ENCODE data around the gene ZNF747. TPM values are rescaled to one million over a fixed set of nuclear protein-coding genes. Genes with fewer than 3 reads are reported as not detected.
A peak's percentile ranks its signal among the peaks of the same experiment; 100 is the strongest.

Gene ZNF747
- total and polyA plus RNA-seq, 3 experiments from 2014 or later = 8.4 to 17.0 (median 13.5) TPM

GRCh38 chr16:30503403-30504296 lies 31.0 kb downstream of the ZNF747 start:
- Histone ChIP-seq H3K9me3 (ENCODE audit: low read length) (no peaks in the 10 kb centered on the region), H3K27ac (ENCODE audit: low read depth, low read length) (no peak overlapping the region), H3K36me3 (ENCODE audit: insufficient read depth, low read length) (peaks cover 58% of the 10 kb centered on the region), H3K4me1 (ENCODE audit: insufficient read depth, low read length) (no peaks in the 10 kb centered on the region), H3K4me3 (ENCODE audit: low read length) (no peak overlapping the region), H3K27me3 (ENCODE audit: insufficient read depth, low read length, poor library complexity, severe bottlenecking) (no peaks in the 10 kb centered on the region)
- H3K27ac Mint-ChIP-seq = peak overlapping the region in 7 of 8 donors; percentile 48 to 91 (median 80)
- H3K4me3 Mint-ChIP-seq = no peak overlapping the region
- ChIA-PET CTCF (interaction anchor here (1.0 to 1.4 kb wide), 2 partner anchors 55 to 74 kb away, joined by 3 to 4 read pairs; partner anchors contain the start of genes DCTPP1 and ZNF764), POLR2A (interaction anchor here (0.6 to 0.9 kb wide), 2 partner anchors 28 to 85 kb away, joined by 10 read pairs; no protein-coding TSS in a partner anchor)
- H3K27me3 Mint-ChIP-seq = peaks cover 0 to 2% of the 10 kb centered on the region in 2 donors
- peaks cover 12 to 62% (median 17%) of the 10 kb centered on the region in 3 donors for H3K36me3 Mint-ChIP-seq
- no peak for DNase-seq
- no peaks in the 10 kb centered on the region for H3K9me3 Mint-ChIP-seq
- peaks cover 8 to 12% (median 8%) of the 10 kb centered on the region in 3 donors for H3K4me1 Mint-ChIP-seq

GRCh38 chr16:30499284-30499683 lies 35.4 kb downstream of the ZNF747 start:
- Histone ChIP-seq H3K4me3 (ENCODE audit: low read length) (no peak overlapping the region), H3K36me3 (ENCODE audit: insufficient read depth, low read length) (peaks cover 57% of the 10 kb centered on the region), H3K27ac (ENCODE audit: low read depth, low read length) (peak overlapping the region; percentile 51), H3K27me3 (ENCODE audit: insufficient read depth, low read length, poor library complexity, severe bottlenecking) (no peaks in the 10 kb centered on the region), H3K4me1 (ENCODE audit: insufficient read depth, low read length) (no peaks in the 10 kb centered on the region), H3K9me3 (ENCODE audit: low read length) (no peaks in the 10 kb centered on the region)
- Mint-ChIP-seq H3K4me3 (no peak overlapping the region), H3K9me3 (no peaks in the 10 kb centered on the region), H3K36me3 (peaks cover 13 to 65% (median 14%) of the 10 kb centered on the region in 3 donors), H3K4me1 (peaks cover 8 to 14% (median 12%) of the 10 kb centered on the region in 3 donors), H3K27ac (peak overlapping the region in 6 of 8 donors; percentile 23 to 51 (median 44)), H3K27me3 (peaks cover 0 to 2% of the 10 kb centered on the region in 2 donors)
- ChIA-PET CTCF (interaction anchor here (0.8 to 4.5 kb wide), 5 partner anchors 27 to 70 kb away, joined by 3 to 27 read pairs (median 5); partner anchors contain the start of genes DCTPP1 and ITGAL), POLR2A (interaction anchor here (0.9 to 1.3 kb wide), 2 partner anchors 17 to 23 kb away, joined by 3 read pairs; no protein-coding TSS in a partner anchor)
- DNase-seq = no peak

GRCh38 chr16:30494709-30495108 lies 39.9 kb downstream of the ZNF747 start:
- Mint-ChIP-seq H3K9me3 (no peaks in the 10 kb centered on the region), H3K4me1 (peaks cover 14 to 32% (median 20%) of the 10 kb centered on the region in 3 donors), H3K27me3 (no peaks in the 10 kb centered on the region), H3K36me3 (peaks cover 8 to 76% (median 14%) of the 10 kb centered on the region in 3 donors), H3K4me3 (no peak overlapping the region), H3K27ac (peak overlapping the region in 2 of 8 donors; percentile 7 to 69)
- no peak overlapping the region for H3K27ac ChIP-seq (ENCODE audit: low read depth, low read length)
- POLR2A ChIA-PET = interaction anchor here (0.6 to 3.7 kb wide), 5 partner anchors 12 to 54 kb away, joined by 3 to 13 read pairs (median 5); no protein-coding TSS in a partner anchor
- peaks cover 13% of the 10 kb centered on the region for H3K4me1 ChIP-seq (ENCODE audit: insufficient read depth, low read length)
- no peaks in the 10 kb centered on the region for H3K9me3 ChIP-seq (ENCODE audit: low read length)
- no peak for DNase-seq
- no peaks in the 10 kb centered on the region for H3K27me3 ChIP-seq (ENCODE audit: insufficient read depth, low read length, poor library complexity, severe bottlenecking)
- H3K36me3 ChIP-seq (ENCODE audit: insufficient read depth, low read length) = peaks cover 54% of the 10 kb centered on the region
- CTCF ChIA-PET = interaction anchor here (2.7 to 4.5 kb wide), 2 partner anchors 45 to 65 kb away, joined by 11 to 20 read pairs; partner anchors contain the start of gene DCTPP1
- H3K4me3 ChIP-seq (ENCODE audit: low read length) = no peak overlapping the region

- CTCF ChIA-PET = interaction anchor here (2.7 to 4.5 kb wide), 2 partner anchors 44 to 64 kb away, joined by 11 to 20 read pairs; partner anchors contain the start of gene DCTPP1
- peaks cover 57% of the 10 kb centered on the region for H3K36me3 ChIP-seq (ENCODE audit: insufficient read depth, low read length)
- H3K27ac ChIP-seq (ENCODE audit: low read depth, low read length) = no peak overlapping the region
- Mint-ChIP-seq H3K9me3 (no peaks in the 10 kb centered on the region), H3K4me1 (peaks cover 15 to 35% (median 26%) of the 10 kb centered on the region in 3 donors), H3K4me3 (no peak overlapping the region), H3K27me3 (no peaks in the 10 kb centered on the region), H3K27ac (no peak overlapping the region), H3K36me3 (peaks cover 8 to 78% (median 13%) of the 10 kb centered on the region in 3 donors)
- POLR2A ChIA-PET = interaction anchor here (0.5 to 3.7 kb wide), 3 partner anchors 17 to 88 kb away, joined by 3 to 13 read pairs (median 4); no protein-coding TSS in a partner anchor
- no peaks in the 10 kb centered on the region for H3K27me3 ChIP-seq (ENCODE audit: insufficient read depth, low read length, poor library complexity, severe bottlenecking)
- no peak for DNase-seq
- H3K4me3 ChIP-seq (ENCODE audit: low read length) = no peak overlapping the region
- H3K4me1 ChIP-seq (ENCODE audit: insufficient read depth, low read length) = peaks cover 13% of the 10 kb centered on the region
- H3K9me3 ChIP-seq (ENCODE audit: low read length) = no peaks in the 10 kb centered on the region
Measured at GRCh38 chr16:30493941-30494488, 40.6 kb downstream of the ZNF747 start.

- H3K27ac ChIP-seq (ENCODE audit: low read depth, low read length) = peak overlapping the region; percentile 44
Measured at GRCh38 chr16:30491744-30492308, 42.8 kb downstream of the ZNF747 start.

GRCh38 chr16:30491229-30491628 lies 43.4 kb downstream of the ZNF747 start:
- Mint-ChIP-seq H3K9me3 (peaks cover 0 to 1% (median 0%) of the 10 kb centered on the region in 5 donors), H3K27me3 (no peaks in the 10 kb centered on the region), H3K36me3 (peaks cover 12 to 81% (median 17%) of the 10 kb centered on the region in 3 donors), H3K27ac (peak overlapping the region in 6 of 8 donors; percentile 3 to 91 (median 70)), H3K4me1 (peaks cover 24 to 49% (median 33%) of the 10 kb centered on the region in 3 donors), H3K4me3 (peak overlapping the region in 1 of 7 donors; percentile 46)
- peaks cover 59% of the 10 kb centered on the region for H3K36me3 ChIP-seq (ENCODE audit: insufficient read depth, low read length)
- ChIA-PET POLR2A (interaction anchor here (0.6 to 2.0 kb wide), 11 partner anchors 10 to 61 kb away, joined by 3 to 16 read pairs (median 5); partner anchors contain the start of genes DCTPP1 and ITGAL), CTCF (interaction anchor here (1.0 to 4.5 kb wide), 8 partner anchors 8 to 81 kb away, joined by 3 to 20 read pairs (median 4); partner anchors contain the start of gene DCTPP1)
- H3K27ac ChIP-seq (ENCODE audit: low read depth, low read length) = peak overlapping the region; percentile 44
- DNase-seq = no peak
- H3K4me1 ChIP-seq (ENCODE audit: insufficient read depth, low read length) = peaks cover 13% of the 10 kb centered on the region
- H3K4me3 ChIP-seq (ENCODE audit: low read length) = no peak overlapping the region
- H3K27me3 ChIP-seq (ENCODE audit: insufficient read depth, low read length, poor library complexity, severe bottlenecking) = no peaks in the 10 kb centered on the region
- H3K9me3 ChIP-seq (ENCODE audit: low read length) = no peaks in the 10 kb centered on the region

More at GRCh38 chr16:30491744-30492308, 42.8 kb downstream of the ZNF747 start:
- Histone ChIP-seq H3K4me3 (ENCODE audit: low read length) (no peak overlapping the region), H3K9me3 (ENCODE audit: low read length) (no peaks in the 10 kb centered on the region), H3K27me3 (ENCODE audit: insufficient read depth, low read length, poor library complexity, severe bottlenecking) (no peaks in the 10 kb centered on the region), H3K36me3 (ENCODE audit: insufficient read depth, low read length) (peaks cover 61% of the 10 kb centered on the region), H3K4me1 (ENCODE audit: insufficient read depth, low read length) (peaks cover 13% of the 10 kb centered on the region)
- Mint-ChIP-seq H3K4me3 (peak overlapping the region in 2 of 7 donors; percentile 6 to 46), H3K27ac (peak overlapping the region in 5 of 8 donors; percentile 57 to 91 (median 68)), H3K9me3 (no peaks in the 10 kb centered on the region), H3K36me3 (peaks cover 12 to 79% (median 14%) of the 10 kb centered on the region in 3 donors), H3K4me1 (peaks cover 20 to 45% (median 28%) of the 10 kb centered on the region in 3 donors), H3K27me3 (no peaks in the 10 kb centered on the region)
- POLR2A ChIA-PET = interaction anchor here (0.6 to 2.0 kb wide), 7 partner anchors 9 to 58 kb away, joined by 3 to 16 read pairs (median 5); partner anchors contain the start of gene ITGAL
- CTCF ChIA-PET = interaction anchor here (1.1 to 4.5 kb wide), 8 partner anchors 9 to 62 kb away, joined by 3 to 20 read pairs (median 4); partner anchors contain the start of gene DCTPP1
- DNase-seq = peak in 3 of 5 donors; percentile 10 to 68 (median 28)

- Histone ChIP-seq H3K4me1 (ENCODE audit: insufficient read depth, low read length) (peaks cover 13% of the 10 kb centered on the region), H3K36me3 (ENCODE audit: insufficient read depth, low read length) (peaks cover 61% of the 10 kb centered on the region), H3K9me3 (ENCODE audit: low read length) (no peaks in the 10 kb centered on the region), H3K27ac (ENCODE audit: low read depth, low read length) (no peak overlapping the region), H3K27me3 (ENCODE audit: insufficient read depth, low read length, poor library complexity, severe bottlenecking) (no peaks in the 10 kb centered on the region), H3K4me3 (ENCODE audit: low read length) (no peak overlapping the region)
- peaks cover 27 to 54% (median 38%) of the 10 kb centered on the region in 3 donors for H3K4me1 Mint-ChIP-seq
- ChIA-PET POLR2A (interaction anchor here (0.5 to 2.0 kb wide), 6 partner anchors 17 to 71 kb away, joined by 3 to 9 read pairs (median 5); partner anchors contain the start of gene ITGAL), CTCF (interaction anchor here (0.7 to 2.3 kb wide), 3 partner anchors 15 to 80 kb away, joined by 3 to 16 read pairs (median 3); no protein-coding TSS in a partner anchor)
- peaks cover 12 to 83% (median 17%) of the 10 kb centered on the region in 3 donors for H3K36me3 Mint-ChIP-seq
- peaks cover 0 to 1% (median 0%) of the 10 kb centered on the region in 5 donors for H3K9me3 Mint-ChIP-seq
- peak overlapping the region in 7 of 8 donors; percentile 2 to 91 (median 52) for H3K27ac Mint-ChIP-seq
- DNase-seq = no peak
- no peak overlapping the region for H3K4me3 Mint-ChIP-seq
- no peaks in the 10 kb centered on the region for H3K27me3 Mint-ChIP-seq
Measured at GRCh38 chr16:30490210-30490609, 44.4 kb downstream of the ZNF747 start.

All from CD8-positive, alpha-beta memory T cell (primary cell).